Memory B cell (primary cell): ENCODE measurements around the gene NEURL3.

Source experiments
- ATAC-seq: fragments of 150-1000 bp; cut with Tn5 transposase; 2 replicates; pipeline ENCODE4 v1.10.0; 2021; ENCODE audit warnings: low read depth, mild to moderate bottlenecking, moderate library complexity
- DNase-seq, 2 donors: peaks; one replicate each; pipeline ENCODE4 v3.0.0; 2022; ENCODE audit warnings: low spot score in 2 of 2
- H3K27ac Mint-ChIP-seq: one replicate; pipeline ENCODE4 v1.8.0; 2022; ENCODE audit warnings: mild to moderate bottlenecking, moderate library complexity, mixed read lengths
- H3K27me3 Mint-ChIP-seq: one replicate; pipeline ENCODE4 v1.8.0; 2022; ENCODE audit warnings: mixed read lengths
- H3K36me3 Mint-ChIP-seq: one replicate; pipeline ENCODE4 v1.8.0; 2022; ENCODE audit warnings: mild to moderate bottlenecking, mixed read lengths
- H3K4me1 Mint-ChIP-seq: one replicate; pipeline ENCODE4 v1.8.0; 2022; ENCODE audit warnings: mixed read lengths
- H3K4me3 Mint-ChIP-seq: one replicate; pipeline ENCODE4 v1.8.0; 2022; ENCODE audit warnings: mild to moderate bottlenecking, moderate library complexity, mixed read lengths
- H3K9me3 Mint-ChIP-seq: one replicate; pipeline ENCODE4 v1.8.0; 2022; ENCODE audit warnings: mixed read lengths

NEURL3 gene

DNA sequence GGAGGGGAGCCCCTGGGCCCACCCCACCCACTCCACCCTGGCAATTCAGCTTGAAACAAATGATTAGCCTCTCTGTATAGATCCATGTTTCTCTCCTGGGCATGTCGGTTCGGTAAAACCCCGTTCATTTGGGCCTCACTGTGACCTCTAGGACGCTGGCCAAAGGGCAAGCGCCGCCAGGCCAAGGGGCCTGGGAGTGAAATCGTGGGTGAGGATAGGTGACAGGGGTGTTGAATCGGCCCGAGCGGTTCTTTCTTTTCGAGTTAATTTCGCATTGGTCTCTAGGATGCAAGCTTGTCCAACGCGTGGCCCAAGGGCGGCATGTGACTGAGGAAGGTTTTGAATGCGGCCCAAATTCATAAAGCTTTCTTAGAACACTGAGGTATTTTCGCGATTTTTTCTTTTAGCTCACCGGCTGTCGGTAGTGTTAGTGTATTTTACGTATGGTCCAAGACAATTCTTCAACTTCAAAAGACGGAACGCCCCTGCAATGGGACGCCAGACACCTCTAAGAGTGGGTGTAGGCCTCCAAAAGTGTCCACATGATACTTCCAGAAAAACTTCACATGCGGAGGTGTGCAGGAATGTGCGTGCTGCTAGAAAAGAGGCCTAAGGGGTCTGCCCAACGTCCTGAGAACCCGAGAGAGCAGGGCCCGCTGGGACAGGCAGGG is 21.6 kb upstream of the NEURL3 start:
- Mint-ChIP-seq H3K9me3 (no peaks in the 10 kb centered on the region), H3K27me3 (peaks cover 8% of the 10 kb centered on the region), H3K4me1 (peaks cover 25% of the 10 kb centered on the region), H3K4me3 (peak overlapping the region; percentile 79), H3K36me3 (no peaks in the 10 kb centered on the region), H3K27ac (peak overlapping the region; percentile 88)
- no peak for ATAC-seq
- no peak for DNase-seq

GRCh38 chr2:96526101-96526591 is 21.0 kb upstream of the NEURL3 start:
- Mint-ChIP-seq H3K36me3 (no peaks in the 10 kb centered on the region), H3K4me3 (no peak overlapping the region), H3K27ac (peak overlapping the region; percentile 88), H3K4me1 (peaks cover 21% of the 10 kb centered on the region), H3K9me3 (no peaks in the 10 kb centered on the region), H3K27me3 (peaks cover 8% of the 10 kb centered on the region)
- DNase-seq (no peak), ATAC-seq (no peak)

GRCh38 chr2:96525211-96525507 is 20.0 kb upstream of the NEURL3 start:
- H3K27ac Mint-ChIP-seq: no peak overlapping the region

GRCh38 chr2:96524482-96525210 is 19.5 kb upstream of the NEURL3 start:
- no peak for ATAC-seq
- peaks cover 16% of the 10 kb centered on the region for H3K4me1 Mint-ChIP-seq

More at GRCh38 chr2:96525211-96525507, 20.0 kb upstream of the NEURL3 start:
- DNase-seq: no peak
- no peaks in the 10 kb centered on the region for H3K36me3 Mint-ChIP-seq
- no peaks in the 10 kb centered on the region for H3K9me3 Mint-ChIP-seq
- no peak for ATAC-seq
- H3K27me3 Mint-ChIP-seq: peaks cover 8% of the 10 kb centered on the region
- no peak overlapping the region for H3K4me3 Mint-ChIP-seq
- peaks cover 19% of the 10 kb centered on the region for H3K4me1 Mint-ChIP-seq

DNA sequence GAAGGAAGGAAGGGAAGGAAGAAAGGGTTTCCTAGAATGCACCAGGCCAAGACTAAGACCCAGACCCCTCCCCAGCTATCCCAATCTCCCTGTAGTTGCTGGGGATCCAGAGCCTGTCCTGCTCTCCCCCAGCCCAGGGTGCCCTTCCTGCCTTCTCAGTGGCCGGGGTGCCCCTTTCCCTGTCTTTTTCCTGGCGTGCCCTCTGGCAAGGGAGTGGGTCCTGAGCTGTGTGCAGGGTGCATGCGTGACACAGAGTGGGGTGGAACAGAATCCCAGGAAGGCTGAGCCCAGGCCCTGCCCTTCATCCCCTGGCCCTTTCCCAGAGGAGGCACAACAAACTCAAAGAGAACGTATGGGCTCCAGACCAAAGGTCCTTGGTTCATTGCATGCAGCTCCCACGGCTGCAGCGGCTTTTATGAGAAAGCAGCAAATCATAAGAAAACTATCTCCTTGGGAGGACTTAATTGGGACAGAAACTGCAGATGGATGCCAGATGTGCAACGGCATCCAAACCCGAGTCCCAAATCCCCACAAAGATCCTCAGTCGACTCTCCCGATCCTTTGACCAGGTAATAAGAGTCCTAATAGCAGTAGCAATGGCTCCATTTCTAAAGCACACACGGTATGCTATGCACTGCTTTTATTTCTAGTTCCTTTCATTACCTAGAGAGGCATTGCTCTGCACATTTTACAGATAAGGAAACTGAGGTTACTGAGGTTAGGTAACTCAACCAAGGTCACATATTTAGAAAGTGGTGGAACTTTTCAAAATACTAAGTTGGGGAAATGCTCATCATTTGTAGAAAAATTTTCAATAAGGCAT is 18.7 kb upstream of the NEURL3 start:
- Mint-ChIP-seq H3K9me3 (no peaks in the 10 kb centered on the region), H3K27ac (no peak overlapping the region), H3K36me3 (no peaks in the 10 kb centered on the region), H3K4me1 (peaks cover 12% of the 10 kb centered on the region), H3K27me3 (peaks cover 8% of the 10 kb centered on the region), H3K4me3 (no peak overlapping the region)
- DNase-seq (no peak), ATAC-seq (no peak)

More at GRCh38 chr2:96524482-96525210, 19.5 kb upstream of the NEURL3 start:
- DNase-seq: no peak
- Mint-ChIP-seq H3K9me3 (no peaks in the 10 kb centered on the region), H3K27me3 (peaks cover 8% of the 10 kb centered on the region), H3K27ac (no peak overlapping the region), H3K36me3 (no peaks in the 10 kb centered on the region), H3K4me3 (no peak overlapping the region)

- ATAC-seq (no peak), DNase-seq (no peak)
- peaks cover 8% of the 10 kb centered on the region for H3K4me1 Mint-ChIP-seq
- H3K36me3 Mint-ChIP-seq: no peaks in the 10 kb centered on the region
- H3K4me3 Mint-ChIP-seq: no peak overlapping the region
- no peak overlapping the region for H3K27ac Mint-ChIP-seq
- peaks cover 8% of the 10 kb centered on the region for H3K27me3 Mint-ChIP-seq
- H3K9me3 Mint-ChIP-seq: no peaks in the 10 kb centered on the region
Measured at GRCh38 chr2:96522304-96523203, 17.4 kb upstream of the NEURL3 start.

DNA sequence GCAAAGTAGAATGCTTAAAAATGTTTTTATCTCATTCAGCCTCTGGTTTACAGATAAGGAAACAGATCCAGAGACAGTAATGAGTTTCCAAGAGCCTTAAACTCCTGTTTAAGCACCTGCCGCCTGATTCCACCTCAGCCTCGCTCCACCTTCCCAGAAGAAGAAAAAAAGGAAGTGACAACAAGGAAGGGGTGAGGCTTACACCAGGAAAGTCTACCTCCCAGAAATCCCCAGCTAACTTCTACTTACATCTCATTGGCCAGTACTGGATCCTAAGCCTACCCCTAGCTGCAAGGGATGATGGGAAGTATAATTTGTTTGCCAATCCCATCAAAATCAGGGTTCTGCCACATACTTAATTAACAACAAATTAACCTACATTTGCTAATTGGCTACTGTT is 16.1 kb upstream of the NEURL3 start:
- Mint-ChIP-seq H3K4me1 (peaks cover 5% of the 10 kb centered on the region), H3K9me3 (peaks cover 7% of the 10 kb centered on the region), H3K4me3 (no peak overlapping the region), H3K27ac (no peak overlapping the region), H3K27me3 (peaks cover 8% of the 10 kb centered on the region), H3K36me3 (peaks cover 3% of the 10 kb centered on the region)
- DNase-seq (no peak), ATAC-seq (no peak)

DNA sequence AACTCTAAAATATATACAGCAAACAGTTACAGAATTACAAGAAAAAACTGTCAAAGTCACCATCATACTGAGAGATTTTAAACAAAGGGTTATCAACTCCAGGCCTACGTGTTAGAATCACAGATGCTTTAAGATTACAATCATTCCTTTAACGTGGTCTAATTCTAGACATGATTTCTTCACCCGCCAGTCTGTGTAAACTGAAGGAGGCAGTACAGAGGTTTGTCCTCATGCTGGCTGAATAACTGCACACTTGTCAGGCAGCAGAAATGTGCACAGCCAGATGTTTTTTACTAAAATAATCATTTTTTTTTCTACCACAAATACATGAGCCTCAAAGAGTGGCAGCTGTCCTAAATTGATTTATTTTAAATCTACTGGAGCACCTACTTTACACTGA is 15.5 kb upstream of the NEURL3 start:
- H3K4me3 Mint-ChIP-seq: no peak overlapping the region
- no peak overlapping the region for H3K27ac Mint-ChIP-seq
- H3K4me1 Mint-ChIP-seq: peaks cover 5% of the 10 kb centered on the region
- H3K27me3 Mint-ChIP-seq: peaks cover 4% of the 10 kb centered on the region
- peaks cover 3% of the 10 kb centered on the region for H3K36me3 Mint-ChIP-seq
- no peak for ATAC-seq
- H3K9me3 Mint-ChIP-seq: peaks cover 10% of the 10 kb centered on the region
- DNase-seq: no peak

GRCh38 chr2:96520231-96520630 is 15.1 kb upstream of the NEURL3 start:
- Mint-ChIP-seq H3K9me3 (peaks cover 11% of the 10 kb centered on the region), H3K4me1 (peaks cover 5% of the 10 kb centered on the region), H3K36me3 (peaks cover 3% of the 10 kb centered on the region), H3K4me3 (no peak overlapping the region), H3K27me3 (peaks cover 4% of the 10 kb centered on the region), H3K27ac (no peak overlapping the region)
- no peak for DNase-seq
- ATAC-seq: no peak

GRCh38 chr2:96517079-96517478 is 11.9 kb upstream of the NEURL3 start:
- no peak for DNase-seq
- H3K9me3 Mint-ChIP-seq: peaks cover 11% of the 10 kb centered on the region
- no peak overlapping the region for H3K4me3 Mint-ChIP-seq
- no peak for ATAC-seq
- no peaks in the 10 kb centered on the region for H3K4me1 Mint-ChIP-seq
- no peaks in the 10 kb centered on the region for H3K27me3 Mint-ChIP-seq
- no peak overlapping the region for H3K27ac Mint-ChIP-seq
- H3K36me3 Mint-ChIP-seq: peaks cover 3% of the 10 kb centered on the region

GRCh38 chr2:96514521-96514920 is 9.4 kb upstream of the NEURL3 start:
- peaks cover 2% of the 10 kb centered on the region for H3K4me1 Mint-ChIP-seq
- H3K27me3 Mint-ChIP-seq: peaks cover 2% of the 10 kb centered on the region
- no peak overlapping the region for H3K4me3 Mint-ChIP-seq
- ATAC-seq: no peak
- H3K9me3 Mint-ChIP-seq: peaks cover 11% of the 10 kb centered on the region
- DNase-seq: no peak
- H3K36me3 Mint-ChIP-seq: peaks cover 3% of the 10 kb centered on the region
- no peak overlapping the region for H3K27ac Mint-ChIP-seq

DNA sequence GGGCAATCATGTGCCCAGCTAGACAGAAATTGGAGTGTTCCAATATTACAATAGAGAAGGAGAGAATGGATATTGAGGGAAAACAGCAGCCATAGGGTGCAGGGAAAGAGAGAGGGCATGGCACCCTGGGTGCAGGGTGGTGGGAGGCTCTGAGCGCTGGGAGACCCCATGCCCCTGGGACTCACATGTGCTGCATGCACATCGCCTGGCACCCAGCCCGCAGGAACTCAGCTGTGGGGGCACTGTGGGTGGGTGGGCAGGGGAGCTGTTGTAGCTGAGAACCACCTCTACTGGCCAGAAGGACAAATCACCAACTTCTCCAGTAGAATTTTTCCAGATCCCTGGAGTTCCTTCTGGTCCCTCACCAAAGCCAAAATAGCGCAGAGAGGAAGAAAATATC is 7.2 kb upstream of the NEURL3 start:
- H3K27me3 Mint-ChIP-seq: peaks cover 2% of the 10 kb centered on the region

GRCh38 chr2:96511851-96512250 is 6.7 kb upstream of the NEURL3 start:
- no peak overlapping the region for H3K4me3 Mint-ChIP-seq
- H3K9me3 Mint-ChIP-seq: peaks cover 6% of the 10 kb centered on the region
- peaks cover 2% of the 10 kb centered on the region for H3K27me3 Mint-ChIP-seq
- peaks cover 11% of the 10 kb centered on the region for H3K4me1 Mint-ChIP-seq
- ATAC-seq (no peak), DNase-seq (no peak)
- no peaks in the 10 kb centered on the region for H3K36me3 Mint-ChIP-seq
- H3K27ac Mint-ChIP-seq: no peak overlapping the region

More for the DNA sequence above, 7.2 kb upstream of the NEURL3 start:
- H3K36me3 Mint-ChIP-seq: peaks cover 3% of the 10 kb centered on the region
- no peak overlapping the region for H3K4me3 Mint-ChIP-seq
- H3K9me3 Mint-ChIP-seq: peaks cover 10% of the 10 kb centered on the region
- no peak overlapping the region for H3K27ac Mint-ChIP-seq
- DNase-seq (no peak), ATAC-seq (no peak)
- peaks cover 11% of the 10 kb centered on the region for H3K4me1 Mint-ChIP-seq
